Lower leg skin (tissue), 4 donors: Measurements from ENCODE around the gene ST8SIA5. TPM values are rescaled to one million over a fixed set of nuclear protein-coding genes. Genes with fewer than 3 reads are reported as not detected.

Experiments
- DNase-seq, 2 donors: peaks; one replicate each; pipeline ENCODE4 v3.0.0-alpha.2; 2019; ENCODE audit warnings: low spot score in 2 of 2
- H3K4me3 ChIP-seq: fragments of 200-600 bp; sonication (generic); 2 replicates; pipeline ENCODE4 v1.5.1; 2017; ENCODE audit warnings: mild to moderate bottlenecking, low read depth; ENCODE audit not compliant: poor library complexity, severe bottlenecking
- CTCF ChIP-seq, 3 donors: fragments of 450-650 bp; IDR thresholded peaks; one replicate each; pipeline ENCODE4 v1.5.1; 2016; ENCODE audit warnings: antibody characterized with exemption in 3 of 3, mild to moderate bottlenecking in 3 of 3, moderate library complexity in 2 of 3
- POLR2A ChIP-seq, 2 donors: fragments of 450-650 bp; IDR thresholded peaks; one replicate each; pipeline ENCODE4 v1.6.1; 2016 to 2017; ENCODE audit warnings: antibody characterized with exemption in 2 of 2, mild to moderate bottlenecking in 1 of 2, moderate library complexity in 1 of 2
- WGBS, 2 donors: methylation state at CpG; one replicate each; pipeline ENCODE4 v1.1.5; 2018; 5-methylcytosine and 5-hydroxymethylcytosine counted together
- intact Hi-C: fragments of 100-400 bp; cut with DNase I; formaldehyde crosslinking; loops from one replicate; pipeline ENCODE4 v1.15.0; 2023; ENCODE audit warnings: low total_unique reads
- total RNA-seq, 4 donors: library from RNA; depleted of rRNA; stranded (reverse); fragments of >200 nt; gene quantifications; one replicate each; pipeline ENCODE4 v1.1.0, GENCODE V29; 2016

The ST8SIA5 gene
- total RNA-seq, 4 donors from 2014 or later = not detected

- no peak overlapping the region for H3K4me3 ChIP-seq
- 44 to 56% methylated on average over 11 of the region's 11 CpGs for WGBS, 2 donors
- TF ChIP-seq POLR2A (IDR thresholded peaks at IDR 0.05) (no peak), CTCF (IDR thresholded peaks at IDR 0.05) (no peak)
- intact Hi-C loops = no loop called here
- no peak for DNase-seq
Observed at GRCh38 chr18:46711444-46711863, 45.4 kb downstream of the ST8SIA5 start.

- DNase-seq = no peak
- WGBS, 2 donors = 71 to 72% methylated on average over 3 of the region's 3 CpGs
- intact Hi-C loops = no loop called here
- no peak overlapping the region for H3K4me3 ChIP-seq
- TF ChIP-seq POLR2A (IDR thresholded peaks at IDR 0.05) (no peak), CTCF (IDR thresholded peaks at IDR 0.05) (no peak)
Observed at GRCh38 chr18:46706968-46707367, 49.9 kb downstream of the ST8SIA5 start.

- no peak overlapping the region for H3K4me3 ChIP-seq
- DNase-seq = no peak
- 29 to 33% methylated on average over 5 of the region's 5 CpGs for WGBS, 2 donors
- intact Hi-C loops = no loop called here
- TF ChIP-seq POLR2A (IDR thresholded peaks at IDR 0.05) (no peak), CTCF (IDR thresholded peaks at IDR 0.05) (no peak)
Observed at GRCh38 chr18:46705521-46705920, 51.3 kb downstream of the ST8SIA5 start.

- H3K4me3 ChIP-seq = no peak overlapping the region
- TF ChIP-seq CTCF (IDR thresholded peaks at IDR 0.05) (no peak), POLR2A (IDR thresholded peaks at IDR 0.05) (no peak)
- intact Hi-C loops = no loop called here
- no peak for DNase-seq
- WGBS, 2 donors = 84 to 91% methylated on average over 4 of the region's 4 CpGs
Observed at GRCh38 chr18:46704816-46705215, 52.0 kb downstream of the ST8SIA5 start.

- WGBS, 2 donors = 64 to 71% methylated on average over 7 of the region's 7 CpGs
- intact Hi-C loops = no loop called here
- DNase-seq = no peak
- H3K4me3 ChIP-seq = no peak overlapping the region
- no peak for TF ChIP-seq CTCF (IDR thresholded peaks at IDR 0.05)
- no peak for TF ChIP-seq POLR2A (IDR thresholded peaks at IDR 0.05)
Observed at GRCh38 chr18:46704189-46704588, 52.7 kb downstream of the ST8SIA5 start.

GRCh38 chr18:46702471-46702870 lies 54.4 kb downstream of the ST8SIA5 start:
- no peak for TF ChIP-seq POLR2A (IDR thresholded peaks at IDR 0.05)
- TF ChIP-seq CTCF (IDR thresholded peaks at IDR 0.05) = no peak
- no peak for DNase-seq
- intact Hi-C loops = no loop called here
- H3K4me3 ChIP-seq = no peak overlapping the region
- 74 to 78% methylated on average over 6 of the region's 6 CpGs for WGBS, 2 donors
